ENCODE data around the gene HRH2. TPM values are rescaled to one million over a fixed set of nuclear protein-coding genes. Genes with fewer than 3 reads are reported as not detected.
"Not testable (repeated sequence)": the region's sequence is repeated elsewhere in the genome, so short reads cannot be mapped to it uniquely, and the experiment has no call there.

The HRH2 gene, protein sequence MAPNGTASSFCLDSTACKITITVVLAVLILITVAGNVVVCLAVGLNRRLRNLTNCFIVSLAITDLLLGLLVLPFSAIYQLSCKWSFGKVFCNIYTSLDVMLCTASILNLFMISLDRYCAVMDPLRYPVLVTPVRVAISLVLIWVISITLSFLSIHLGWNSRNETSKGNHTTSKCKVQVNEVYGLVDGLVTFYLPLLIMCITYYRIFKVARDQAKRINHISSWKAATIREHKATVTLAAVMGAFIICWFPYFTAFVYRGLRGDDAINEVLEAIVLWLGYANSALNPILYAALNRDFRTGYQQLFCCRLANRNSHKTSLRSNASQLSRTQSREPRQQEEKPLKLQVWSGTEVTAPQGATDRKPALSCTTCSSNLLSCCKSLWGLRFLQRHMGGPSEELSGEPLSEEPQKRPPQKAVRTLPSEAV
- 0.26 TPM in 1 of 2 replicates, not detected in the other for total RNA-seq

DNA sequence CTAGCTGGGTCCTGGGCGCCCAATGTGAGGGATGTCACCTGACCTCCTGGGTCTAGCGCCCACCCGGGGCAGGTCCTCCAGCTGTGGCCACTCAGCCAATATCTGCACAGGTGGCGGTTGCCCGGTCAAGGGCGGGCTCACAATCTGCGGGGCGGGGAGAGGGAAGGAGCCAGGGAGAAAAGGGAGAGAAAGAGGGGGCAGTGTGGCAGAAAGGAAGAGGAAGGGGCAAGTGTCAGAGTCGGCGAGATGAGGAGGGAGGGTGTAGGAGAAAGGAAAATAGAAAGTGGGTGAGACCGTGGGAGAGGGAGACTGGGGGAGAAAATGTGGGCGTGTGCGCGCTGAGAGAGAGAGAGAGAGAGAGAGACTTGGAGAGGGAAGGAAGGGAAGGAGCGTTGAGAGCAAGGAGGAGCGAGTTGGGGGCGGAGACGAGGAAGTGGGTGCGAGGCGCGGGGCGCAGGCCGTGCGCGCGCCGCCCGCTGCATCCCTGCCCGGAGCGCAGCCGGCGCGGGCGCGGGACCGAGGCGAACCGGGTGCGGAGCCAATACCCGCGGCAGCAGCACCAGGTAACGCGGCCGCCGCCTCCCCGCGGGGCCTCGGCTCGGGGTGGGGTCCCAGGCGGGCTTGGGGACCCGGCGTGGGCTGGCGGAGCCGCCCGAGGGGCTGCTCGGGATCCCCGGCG, at the start of gene HRH2:
TSS of gene HRH2 (plus strand) at position 479 of the 679 bp plus-strand sequence. CDS start 25,163 bp downstream, outside the sequence.
- no peak for DNase-seq (ENCODE audit: low read depth, low spot score)

DNA sequence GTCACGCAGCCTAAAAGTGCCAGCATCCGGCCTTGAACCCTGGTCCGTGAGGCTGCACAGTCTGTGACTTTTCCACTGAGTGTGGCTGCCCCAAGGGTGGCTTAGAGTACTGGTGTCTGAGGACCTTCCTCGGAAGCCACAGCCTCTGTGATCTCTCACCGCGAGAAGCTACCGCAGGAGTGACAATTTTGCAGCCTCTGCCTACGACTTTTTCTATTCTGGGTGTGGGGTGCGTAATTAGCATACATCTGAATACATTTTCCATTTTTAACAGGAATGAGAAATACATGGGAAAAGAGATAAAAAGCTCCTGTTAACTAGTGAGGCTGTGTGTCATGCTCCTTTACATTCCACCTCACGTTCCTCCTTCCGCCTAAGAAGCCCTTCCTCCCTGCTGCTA, 48.3 kb upstream of the HRH2 start:
- DNase-seq (ENCODE audit: low read depth, low spot score), result no peak

DNA sequence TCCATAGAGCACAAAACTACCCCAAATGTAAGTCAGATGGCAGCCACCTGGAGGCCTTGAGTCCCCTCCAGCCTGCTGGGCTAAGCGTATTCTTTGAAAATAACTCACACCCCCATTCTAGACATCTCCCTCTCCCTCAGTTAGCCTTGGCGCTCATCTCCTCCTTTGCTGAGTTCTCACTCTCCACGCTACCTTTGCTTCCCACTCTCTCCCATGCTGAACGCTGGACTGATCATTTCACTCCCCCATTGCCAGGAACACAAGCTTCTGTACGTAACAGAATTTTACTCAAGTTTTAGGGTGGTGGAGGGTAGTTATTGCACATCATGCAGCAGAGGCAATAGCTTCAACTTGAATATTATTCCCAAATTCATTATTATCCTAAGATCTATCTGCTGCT, 47.5 kb upstream of the HRH2 start:
- DNase-seq (ENCODE audit: low read depth, low spot score), result no peak

DNA sequence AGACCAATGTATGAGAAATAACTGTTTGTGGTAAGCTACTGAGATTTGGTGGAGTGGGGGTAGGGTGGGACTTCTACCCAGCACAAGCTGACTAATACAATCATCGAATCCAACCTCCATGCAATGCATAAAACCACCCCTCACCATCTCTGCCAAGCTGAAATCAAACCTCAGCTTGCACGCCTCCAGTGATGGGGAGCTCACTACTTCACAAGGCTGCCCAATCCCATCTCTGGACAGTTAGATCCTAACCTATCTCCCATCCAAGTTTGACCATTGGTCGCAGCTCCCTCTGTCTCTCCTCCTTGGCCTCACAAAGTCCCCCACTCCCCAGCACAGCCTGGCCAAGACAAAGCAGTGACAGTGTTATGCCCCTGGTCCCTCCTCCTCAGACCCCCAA, 47.0 kb upstream of the HRH2 start:
- no peak for DNase-seq (ENCODE audit: low read depth, low spot score)

DNA sequence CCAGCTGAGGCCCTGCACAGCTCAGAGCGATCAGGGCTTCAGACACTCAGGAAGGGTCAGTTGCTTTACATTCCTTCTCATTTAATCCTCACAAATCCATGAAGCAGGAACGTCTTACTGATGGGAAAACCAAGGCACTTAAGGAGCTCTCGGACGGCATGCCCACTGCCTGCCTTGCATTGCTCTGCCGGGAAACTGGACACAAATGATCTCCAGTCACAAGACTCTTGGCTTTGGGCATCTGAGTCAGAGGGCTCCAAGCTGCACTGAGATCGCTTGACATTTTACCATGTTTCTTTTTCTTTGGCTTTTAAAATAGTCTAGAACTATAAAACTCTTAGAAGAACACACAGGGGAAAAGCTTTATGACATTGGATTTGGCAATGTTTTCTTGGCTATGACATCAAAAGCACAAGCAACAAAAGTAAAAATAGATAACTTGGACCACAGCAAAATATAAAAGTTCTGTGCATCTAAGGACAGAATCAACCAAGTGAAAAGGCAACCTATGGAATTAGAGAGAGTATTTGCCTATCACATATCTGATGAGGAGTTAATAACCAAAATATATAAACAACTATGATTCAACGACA, 43.6 kb upstream of the HRH2 start:
- no peak for DNase-seq (ENCODE audit: low read depth, low spot score)

DNA sequence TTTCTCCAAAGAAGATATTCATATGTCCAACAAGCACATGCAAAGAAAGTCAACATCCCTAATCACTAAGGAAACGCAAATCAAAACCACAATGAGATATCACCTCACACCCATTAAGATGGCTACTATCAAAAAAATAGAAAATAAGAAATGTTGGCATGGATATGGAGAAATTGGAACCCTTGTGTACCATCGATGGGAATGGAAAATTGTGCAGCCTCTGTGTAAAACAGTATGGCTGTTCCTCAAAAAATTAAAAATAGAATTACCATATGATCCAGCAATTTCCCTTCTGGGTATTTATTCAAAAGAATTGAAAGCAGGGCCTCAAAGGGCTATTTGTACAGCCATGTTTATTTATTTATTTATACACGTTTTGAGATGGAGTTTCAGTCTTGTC, 43.0 kb upstream of the HRH2 start:
- no peak for DNase-seq (ENCODE audit: low read depth, low spot score)

GRCh38 chr5:175616083-175616482, 41.8 kb upstream of the HRH2 start:
- no peak for DNase-seq (ENCODE audit: low read depth, low spot score)

DNA sequence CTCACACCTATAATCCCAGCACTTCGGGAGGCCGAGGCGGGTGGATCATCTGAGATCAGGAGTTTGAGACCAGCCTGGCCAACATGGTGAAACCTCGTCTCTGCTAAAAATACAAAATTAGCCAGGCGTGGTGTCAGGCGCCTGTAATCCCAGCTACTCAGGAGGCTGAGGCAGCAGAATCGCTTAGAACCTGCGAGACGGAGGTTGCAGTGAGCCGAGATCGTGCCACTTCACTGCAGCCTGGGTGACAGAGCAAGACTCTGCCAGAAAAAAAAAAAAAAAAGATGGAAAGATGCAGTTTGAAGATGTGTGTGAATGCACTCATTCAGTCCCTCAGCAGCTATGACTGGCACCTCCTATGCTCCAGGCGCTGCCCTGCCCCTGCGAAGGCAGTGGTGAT, 41.3 kb upstream of the HRH2 start:
- not testable (repeated sequence) for DNase-seq (ENCODE audit: low read depth, low spot score)

DNA sequence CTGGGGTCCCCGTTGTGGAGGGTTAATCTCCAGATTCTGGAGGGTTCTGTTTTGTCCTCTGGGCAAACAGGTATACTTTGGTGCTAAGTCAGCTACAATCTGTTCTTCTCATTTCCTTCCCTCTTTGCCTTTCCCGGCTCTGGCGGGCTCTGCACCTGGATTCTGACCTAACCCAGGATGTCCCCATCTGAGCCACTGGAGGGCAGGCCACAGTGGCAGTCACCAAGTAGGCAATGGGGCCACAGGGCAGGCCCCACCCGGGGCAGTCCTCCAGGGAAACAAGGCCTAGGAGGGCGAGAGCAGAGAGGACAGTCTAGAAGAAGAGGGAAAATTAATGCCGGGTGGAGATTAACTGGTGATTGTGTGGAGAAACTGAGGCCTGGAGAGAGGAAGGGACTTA, 40.4 kb upstream of the HRH2 start:
- no peak for DNase-seq (ENCODE audit: low read depth, low spot score)

DNA sequence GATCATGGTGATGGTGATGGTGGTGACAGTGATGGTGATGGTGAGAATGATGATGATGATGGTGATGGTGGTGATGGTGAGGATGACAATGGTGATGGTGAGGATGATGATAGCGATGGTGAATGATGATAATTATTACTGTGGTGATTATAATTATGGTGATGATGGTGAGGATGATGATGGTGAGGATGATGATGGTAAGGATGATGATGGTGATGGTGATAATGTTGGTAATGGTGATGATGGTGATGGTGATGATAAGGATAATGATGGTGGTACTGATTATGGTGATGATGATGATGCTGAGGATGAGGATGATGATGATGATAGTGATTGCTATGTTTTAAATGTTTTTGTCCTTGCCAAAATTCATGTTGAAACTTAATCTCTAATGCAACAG, 37.3 kb upstream of the HRH2 start:
- no peak for DNase-seq (ENCODE audit: low read depth, low spot score)

GRCh38 chr5:175621971-175622370, 35.9 kb upstream of the HRH2 start:
- no peak for DNase-seq (ENCODE audit: low read depth, low spot score)

- DNase-seq (ENCODE audit: low read depth, low spot score), result no peak
Observed at GRCh38 chr5:175623088-175623487, 34.8 kb upstream of the HRH2 start.

GRCh38 chr5:175624316-175624715, 33.6 kb upstream of the HRH2 start:
- DNase-seq (ENCODE audit: low read depth, low spot score), result no peak

DNA sequence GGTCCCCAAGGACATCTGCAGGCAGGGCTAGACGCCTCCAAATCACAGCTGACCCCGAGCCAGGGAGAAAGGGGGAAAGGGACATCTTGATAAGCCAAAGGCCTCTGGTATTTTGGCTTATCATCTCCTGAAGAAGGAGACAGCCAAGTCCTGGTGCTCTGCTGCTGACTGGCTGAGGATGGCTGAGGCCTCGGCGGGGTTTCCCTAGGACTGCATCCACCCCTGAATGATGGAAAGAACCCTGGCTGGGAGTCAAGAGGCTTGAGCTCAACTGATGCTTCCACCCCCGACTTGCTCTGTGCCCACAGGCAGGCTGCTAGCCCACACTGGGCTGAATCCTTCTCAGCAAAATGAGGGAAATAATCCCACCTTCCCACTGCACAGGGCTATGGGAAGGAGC, 30.9 kb upstream of the HRH2 start:
- no peak for DNase-seq (ENCODE audit: low read depth, low spot score)

- no peak for DNase-seq (ENCODE audit: low read depth, low spot score)
Observed at GRCh38 chr5:175627739-175628138, 30.1 kb upstream of the HRH2 start.

- no peak for DNase-seq (ENCODE audit: low read depth, low spot score)
Observed at GRCh38 chr5:175628668-175629067, 29.2 kb upstream of the HRH2 start.

GRCh38 chr5:175629261-175629660, 28.6 kb upstream of the HRH2 start:
- no peak for DNase-seq (ENCODE audit: low read depth, low spot score)

- no peak for DNase-seq (ENCODE audit: low read depth, low spot score)
Observed at GRCh38 chr5:175629793-175630192, 28.1 kb upstream of the HRH2 start.

- DNase-seq (ENCODE audit: low read depth, low spot score), result no peak
Observed at GRCh38 chr5:175635854-175636584, 21.9 kb upstream of the HRH2 start.

DNA sequence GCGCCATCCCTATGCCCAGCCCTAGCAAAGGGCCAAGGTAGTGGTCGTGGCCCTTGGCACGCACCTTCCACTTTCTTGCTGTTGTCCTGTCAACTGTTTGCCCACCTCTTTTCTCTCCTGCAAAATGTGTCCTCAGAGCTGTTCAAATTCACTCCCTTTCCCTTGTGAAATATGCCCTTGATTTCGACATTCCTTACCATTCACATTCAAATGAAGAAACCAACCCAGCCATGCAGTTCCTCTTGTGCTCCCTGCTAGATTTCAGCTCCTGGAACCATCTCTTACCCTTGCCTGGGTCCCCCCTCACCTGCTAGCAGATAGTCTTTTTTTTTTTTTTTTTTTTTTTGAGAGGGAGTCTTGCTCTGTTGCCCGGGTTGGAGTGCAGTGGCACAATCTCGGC, 19.6 kb upstream of the HRH2 start:
- no peak for DNase-seq (ENCODE audit: low read depth, low spot score)

DNA sequence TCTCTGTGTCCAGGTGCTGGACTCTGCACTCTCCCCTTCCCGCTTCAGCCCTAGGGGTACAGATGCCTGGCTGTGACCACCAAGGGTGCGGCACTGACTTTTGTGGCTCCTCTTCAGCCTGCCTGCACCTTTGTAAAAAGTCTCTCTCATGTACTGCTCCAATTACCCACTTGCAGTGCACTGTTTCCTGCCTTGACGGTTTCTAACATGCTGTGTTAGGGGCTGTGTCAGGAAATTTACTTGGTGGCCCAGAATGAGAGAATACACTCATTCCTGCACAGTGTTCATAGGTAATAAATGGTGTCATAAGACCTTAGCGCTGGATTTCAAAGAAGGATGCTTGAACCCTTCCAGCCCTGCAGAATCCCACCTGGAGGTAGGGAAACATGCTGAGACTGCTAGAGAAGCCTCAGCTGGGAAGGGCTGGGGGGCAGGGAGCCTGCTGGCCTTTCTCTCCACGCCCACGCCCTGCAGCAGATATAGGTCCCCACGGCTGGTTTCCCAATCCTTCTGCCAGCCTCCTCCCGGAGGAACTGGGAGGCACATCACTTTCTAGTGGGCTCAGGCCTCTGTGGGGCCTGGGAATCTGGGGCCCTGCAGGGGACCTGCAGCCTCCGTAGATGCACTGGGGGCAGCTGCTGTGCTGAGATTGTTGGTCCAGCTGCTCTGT, 17.6 kb upstream of the HRH2 start:
- DNase-seq (ENCODE audit: low read depth, low spot score), result no peak

Data from pulmonary artery endothelial cell (primary cell).